Endothelial cell of hepatic sinusoid (primary cell): ENCODE measurements around the gene LSG1.
"Not testable (repeated sequence)": the region's sequence is repeated elsewhere in the genome, so short reads cannot be mapped to it uniquely, and the experiment has no call there.

Experiments
- in situ Hi-C: cut with HindIII; loops from 2 replicates; pipeline ENCODE4 v1.10.0; 2017; ENCODE audit warnings: low sequenced_read_pairs

LSG1 gene

DNA sequence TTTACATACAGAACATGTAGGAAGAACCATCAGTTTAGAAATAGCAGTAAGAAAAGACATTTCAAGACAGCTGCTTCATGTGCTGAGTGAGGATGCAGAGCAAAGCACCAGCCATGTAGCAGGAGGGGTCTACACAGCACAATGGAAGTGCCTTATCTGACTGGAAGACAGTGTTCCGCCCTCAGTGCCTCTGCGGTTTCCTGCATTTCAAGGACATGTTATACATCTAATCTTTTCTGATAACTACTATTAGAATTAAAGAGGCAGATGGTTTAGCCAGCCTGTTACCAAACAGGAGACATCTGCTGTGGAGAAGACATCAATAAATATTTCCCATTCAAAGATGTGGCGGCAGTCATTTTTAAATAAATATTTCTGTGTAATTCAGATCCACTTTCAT, 10.6 kb downstream of the LSG1 start:
- in situ Hi-C loops: no loop called here

GRCh38 chr3:194659778-194660177, 12.2 kb downstream of the LSG1 start:
- in situ Hi-C loops: no loop called here

DNA sequence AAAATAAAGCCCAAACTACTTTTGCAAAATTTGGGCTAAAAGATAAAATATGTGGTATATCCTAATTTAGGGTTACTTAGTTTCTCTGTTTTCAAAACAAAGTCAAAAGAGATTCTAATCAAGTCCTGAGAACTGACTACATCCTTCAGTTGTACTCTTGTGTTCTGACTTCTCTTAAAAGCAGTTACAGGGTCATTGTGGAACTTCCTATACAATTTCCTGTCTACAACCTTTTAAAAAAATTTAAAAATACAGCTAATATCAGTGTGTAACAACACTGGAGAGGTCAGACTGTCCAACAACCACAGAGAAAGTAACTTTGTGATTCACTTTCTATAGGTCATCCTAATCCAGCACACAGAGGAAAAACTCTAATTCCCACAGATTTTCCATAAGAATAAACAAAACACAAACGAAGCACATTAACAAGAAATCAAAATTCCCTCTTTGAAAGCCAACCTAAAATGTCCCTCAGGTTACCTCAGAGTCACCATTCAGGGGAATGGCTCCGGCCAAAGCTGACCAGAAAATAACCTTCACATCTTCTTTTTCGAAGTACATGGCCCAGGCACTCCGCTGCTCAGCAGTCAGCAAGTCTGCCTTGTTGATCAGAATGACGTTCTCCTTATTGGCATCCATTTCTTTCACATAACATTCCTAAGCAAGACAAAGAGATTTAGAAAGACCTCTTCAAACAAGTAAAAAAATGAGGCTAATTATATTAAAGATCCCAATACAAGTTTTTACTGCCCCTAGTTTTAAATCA, 13.3 kb downstream of the LSG1 start:
- in situ Hi-C loops: no loop called here

- in situ Hi-C loops: no loop called here
These were observed 14.6 kb downstream of the LSG1 start for GRCh38 chr3:194657439-194657838.

GRCh38 chr3:194654443-194654842, 17.5 kb downstream of the LSG1 start:
- in situ Hi-C loops: loop anchor here (5.0 kb wide), 1 partner anchor 57 kb away; no protein-coding TSS in a partner anchor

- in situ Hi-C loops: no loop called here
These were observed 24.2 kb downstream of the LSG1 start for GRCh38 chr3:194647747-194648146.

- in situ Hi-C loops: no loop called here
These were observed 29.2 kb downstream of the LSG1 start for GRCh38 chr3:194642769-194643168.

DNA sequence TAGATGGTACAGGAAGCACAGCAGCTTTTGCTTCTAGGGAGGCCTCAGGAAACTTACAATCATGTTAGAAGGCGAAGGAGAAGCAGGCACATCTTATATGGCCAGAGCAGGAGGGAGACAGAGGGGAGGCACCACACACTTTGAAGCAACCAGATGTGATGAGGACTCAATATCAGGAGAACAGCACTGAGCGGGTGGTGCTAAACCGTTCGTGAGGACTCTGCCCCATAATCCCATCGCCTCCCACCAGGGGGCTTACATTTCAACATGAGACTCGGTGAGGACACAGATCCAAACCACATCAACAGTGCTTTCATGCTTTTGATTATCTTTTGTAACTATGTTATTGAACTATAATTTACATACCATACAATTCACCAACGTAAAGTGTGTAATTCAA, 31.2 kb downstream of the LSG1 start:
- in situ Hi-C loops: no loop called here

GRCh38 chr3:194638991-194639605, 32.9 kb downstream of the LSG1 start:
- in situ Hi-C loops: no loop called here

GRCh38 chr3:194637541-194638400, 34.2 kb downstream of the LSG1 start:
- in situ Hi-C loops: no loop called here

- in situ Hi-C loops: no loop called here
These were observed 34.9 kb downstream of the LSG1 start for GRCh38 chr3:194637066-194637465.

GRCh38 chr3:194633349-194634004, 38.5 kb downstream of the LSG1 start, which contains the start of gene TMEM44:
TSS of gene TMEM44 (minus strand) at chr3:194633419. CDS start at chr3:194633215, 204 bp downstream.
- in situ Hi-C loops: no loop called here

DNA sequence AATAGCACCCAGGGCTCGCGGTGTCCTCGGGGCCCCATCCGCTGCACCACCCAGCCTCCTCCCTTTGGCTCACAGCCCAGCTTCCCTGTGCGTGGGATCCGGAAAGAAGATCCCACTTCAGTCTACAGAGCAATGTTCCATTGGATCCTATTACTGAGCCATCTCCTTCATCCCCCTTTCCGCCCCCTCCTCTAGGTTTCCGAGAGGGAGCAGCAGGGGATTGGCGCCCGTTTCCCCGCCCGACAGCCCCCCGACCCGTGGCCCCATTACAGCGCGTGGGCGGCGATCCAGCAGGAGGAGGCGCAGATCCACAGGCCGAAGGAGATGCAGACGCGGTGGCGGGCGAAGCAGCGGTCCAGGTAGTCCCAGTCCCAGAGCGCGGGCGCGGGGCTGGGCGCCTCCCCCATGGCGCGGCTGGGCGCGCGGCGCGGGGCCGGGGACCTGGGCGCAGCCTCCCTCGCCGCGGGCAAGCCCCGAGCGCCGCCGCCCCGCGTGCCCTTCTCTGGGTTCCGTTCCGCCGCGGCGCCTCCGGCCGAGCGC, 39.1 kb downstream of the LSG1 start:
- in situ Hi-C loops: no loop called here

GRCh38 chr3:194632226-194632808, 39.7 kb downstream of the LSG1 start:
- in situ Hi-C loops: no loop called here

- in situ Hi-C loops: no loop called here
These were observed 40.3 kb downstream of the LSG1 start for GRCh38 chr3:194631696-194632095.

GRCh38 chr3:194630681-194631080, 41.3 kb downstream of the LSG1 start:
- in situ Hi-C loops: not testable (repeated sequence)

DNA sequence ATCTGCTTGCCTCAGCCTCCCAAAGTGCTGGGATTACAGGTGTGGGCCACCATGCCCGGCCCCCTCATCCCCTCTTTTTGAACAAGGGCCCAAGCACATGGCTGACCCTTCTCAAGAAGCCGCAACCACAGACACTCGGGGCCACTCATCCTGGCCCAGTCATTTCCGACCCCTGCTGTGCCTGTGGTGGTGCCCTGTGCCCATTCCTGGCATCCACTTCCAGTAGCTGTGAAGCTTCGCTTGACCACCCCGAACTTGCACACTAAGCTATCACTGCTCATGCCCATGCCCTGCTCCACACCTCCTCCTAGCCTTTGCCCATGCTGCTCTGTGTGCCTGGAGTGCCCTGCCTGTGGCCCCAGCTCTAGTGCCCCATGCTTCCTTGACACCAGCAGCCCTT, 47.0 kb downstream of the LSG1 start:
- in situ Hi-C loops: no loop called here

- in situ Hi-C loops: no loop called here
These were observed 48.3 kb downstream of the LSG1 start for GRCh38 chr3:194623449-194624290.

DNA sequence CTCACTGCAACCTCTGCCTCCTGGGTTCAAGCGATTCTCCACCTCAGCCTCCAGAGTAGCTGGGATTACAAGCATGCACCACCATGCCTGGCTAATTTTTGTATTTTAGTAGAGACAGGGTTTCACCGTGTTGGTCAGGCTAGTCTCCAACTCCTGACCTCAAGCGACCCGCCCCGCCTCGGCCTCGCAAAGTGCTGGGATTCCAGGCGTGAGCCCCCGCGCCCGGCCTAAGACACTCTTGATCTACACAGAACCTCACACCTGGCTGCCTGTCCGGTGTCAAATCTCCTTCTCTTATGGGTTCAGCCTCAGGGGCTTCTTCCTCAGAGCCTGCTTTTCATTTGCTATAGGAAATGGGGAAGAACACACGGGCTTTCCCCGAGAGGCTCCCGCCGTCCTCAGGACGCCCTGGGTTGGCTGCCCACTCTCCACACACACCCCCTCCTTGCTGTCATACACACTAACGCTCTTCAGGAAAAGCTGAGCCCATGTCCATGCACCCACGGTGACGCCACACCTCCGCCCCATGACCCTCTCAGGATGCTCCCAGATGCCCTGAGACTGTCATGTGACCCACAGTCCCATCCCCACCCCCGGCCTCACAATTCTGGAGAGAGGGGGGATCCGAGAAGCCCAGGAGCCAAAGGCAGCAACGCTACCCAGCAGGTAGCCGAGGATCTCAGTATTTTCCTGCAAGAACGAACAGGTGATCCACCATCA, 49.2 kb downstream of the LSG1 start:
- in situ Hi-C loops: no loop called here
